Adipose tissue (tissue), 3 donors: Measurements from ENCODE around the gene KRT16. TPM values are rescaled to one million over a fixed set of nuclear protein-coding genes. Genes with fewer than 3 reads are reported as not detected.
"Not testable (repeated sequence)": the region's sequence is repeated elsewhere in the genome, so short reads cannot be mapped to it uniquely, and the experiment has no call there.

ENCODE experiments used
- H3K27ac ChIP-seq: one replicate; pipeline ENCODE4 v1.5.1; 2013; ENCODE audit warnings: low read depth, low read length
- WGBS, 3 donors: extraction: QIAGEN DNeasy Blood & Tissue Kit; methylation state at CpG; one replicate each; pipeline ENCODE4 v1.1.7; 2013; 5-methylcytosine and 5-hydroxymethylcytosine counted together
- polyA plus RNA-seq, 3 donors: library from polyadenylated mRNA; stranded (reverse); fragments of 200-250 nt; gene quantifications; one replicate each; pipeline ENCODE4 v1.2.3, GENCODE V29; 2013
- donor health status: healthy with polysubstance abuse.
- donor health status: Bipolar disorder and iron deficiency.
- donor health status: healthy.

Gene KRT16
- 10 to 100 TPM in 1 of 3 donors, 1 to 10 TPM in 1, under 1 TPM in 1; 0.16 to 15.5 (median 4.4) TPM for polyA plus RNA-seq

GRCh38 chr17:41612376-41613160, at the start of gene KRT16:
TSS of gene KRT16 (minus strand) at chr17:41612767. CDS start at chr17:41612688, 79 bp downstream.
- 66 to 71% (median 67%) methylated on average over 23 to 31 of the region's 31 CpGs for WGBS, 3 donors

GRCh38 chr17:41660221-41660711, 47.7 kb upstream of the KRT16 start:
- 71 to 76% (median 76%) methylated on average over 8 of the region's 8 CpGs for WGBS, 3 donors
- H3K27ac ChIP-seq, result no peak overlapping the region

More at GRCh38 chr17:41612376-41613160, at the start of gene KRT16:
- not testable (repeated sequence) for H3K27ac ChIP-seq

- 76 to 81% (median 80%) methylated on average over 11 of the region's 11 CpGs for WGBS, 3 donors
- H3K27ac ChIP-seq, result no peak overlapping the region
Measured at GRCh38 chr17:41659427-41660212, 47.1 kb upstream of the KRT16 start.

- 68 to 81% (median 80%) methylated on average over 4 to 5 of the region's 5 CpGs for WGBS, 3 donors
- no peak overlapping the region for H3K27ac ChIP-seq
Measured at GRCh38 chr17:41658846-41659245, 46.3 kb upstream of the KRT16 start.

- WGBS, 3 donors, result 85 to 87% (median 87%) methylated on average over 12 of the region's 12 CpGs
- H3K27ac ChIP-seq, result no peak overlapping the region
Measured at GRCh38 chr17:41657936-41658335, 45.4 kb upstream of the KRT16 start.

- H3K27ac ChIP-seq, result no peak overlapping the region
Measured at GRCh38 chr17:41657176-41657754, 44.7 kb upstream of the KRT16 start.

GRCh38 chr17:41656249-41657023, 43.9 kb upstream of the KRT16 start:
- WGBS, 3 donors, result 78 to 87% (median 82%) methylated on average over 16 of the region's 16 CpGs
- no peak overlapping the region for H3K27ac ChIP-seq

More at GRCh38 chr17:41657176-41657754, 44.7 kb upstream of the KRT16 start:
- 63 to 87% (median 66%) methylated on average over 14 to 16 of the region's 16 CpGs for WGBS, 3 donors

GRCh38 chr17:41655611-41656111, 43.1 kb upstream of the KRT16 start:
- H3K27ac ChIP-seq, result no peak overlapping the region
- 60 to 70% (median 68%) methylated on average over 18 of the region's 18 CpGs for WGBS, 3 donors

GRCh38 chr17:41654678-41655607, 42.4 kb upstream of the KRT16 start:
- 74 to 81% (median 77%) methylated on average over 24 of the region's 24 CpGs for WGBS, 3 donors

GRCh38 chr17:41653892-41654677, 41.5 kb upstream of the KRT16 start:
- 59 to 67% (median 64%) methylated on average over 14 of the region's 14 CpGs for WGBS, 3 donors
- H3K27ac ChIP-seq, result no peak overlapping the region

More at GRCh38 chr17:41654678-41655607, 42.4 kb upstream of the KRT16 start:
- H3K27ac ChIP-seq, result no peak overlapping the region

- no peak overlapping the region for H3K27ac ChIP-seq
- 91 to 94% (median 93%) methylated on average over 5 of the region's 5 CpGs for WGBS, 3 donors
Measured at GRCh38 chr17:41653421-41653820, 40.9 kb upstream of the KRT16 start.

GRCh38 chr17:41652461-41652970, 39.9 kb upstream of the KRT16 start:
- WGBS, 3 donors, result 78 to 89% (median 85%) methylated on average over 5 of the region's 5 CpGs
- H3K27ac ChIP-seq, result no peak overlapping the region

GRCh38 chr17:41651625-41652460, 39.3 kb upstream of the KRT16 start:
- H3K27ac ChIP-seq, result no peak overlapping the region
- WGBS, 3 donors, result 59 to 82% (median 82%) methylated on average over 13 of the region's 13 CpGs

- 58 to 81% (median 69%) methylated on average over 14 to 15 of the region's 15 CpGs for WGBS, 3 donors
- no peak overlapping the region for H3K27ac ChIP-seq
Measured at GRCh38 chr17:41650794-41651624, 38.4 kb upstream of the KRT16 start.
